ENCODE data around the gene ASB16. TPM values are rescaled to one million over a fixed set of nuclear protein-coding genes. Genes with fewer than 3 reads are reported as not detected.

The ASB16 gene
- total and polyA plus RNA-seq, 9 of the 15 experiments (the other 6 are each of a cell fraction or from before 2014, with no cell fraction given): 0.03 to 0.07 TPM; not detected in 7

DNA sequence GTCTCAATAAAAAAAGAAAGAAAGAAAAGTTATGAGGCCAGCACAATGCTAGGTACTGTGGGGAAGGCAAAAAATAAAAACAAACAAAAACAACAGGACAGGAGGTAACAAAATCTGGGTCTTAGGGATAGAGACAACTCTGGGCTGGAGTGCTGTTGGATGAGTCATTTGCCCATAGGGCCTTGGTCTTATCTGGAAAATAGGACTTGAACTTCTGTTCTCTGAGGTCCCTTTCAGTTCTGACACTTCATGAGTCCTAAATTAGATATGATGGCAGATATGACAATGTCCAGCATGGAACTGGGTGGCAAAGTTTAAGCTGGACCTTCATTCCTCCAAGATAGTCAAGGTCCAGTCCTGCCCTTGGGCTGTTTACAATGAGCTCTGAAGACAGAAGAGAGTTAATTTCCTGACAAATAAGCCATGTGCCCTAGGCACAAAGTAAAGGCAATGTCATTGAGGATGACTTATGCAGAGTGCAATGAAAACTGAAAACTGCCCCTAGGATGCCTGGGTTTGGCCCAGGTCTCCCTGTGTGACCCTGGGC, 38.2 kb upstream of the ASB16 start (continued):
- TF ChIP-seq, protein P1, sequence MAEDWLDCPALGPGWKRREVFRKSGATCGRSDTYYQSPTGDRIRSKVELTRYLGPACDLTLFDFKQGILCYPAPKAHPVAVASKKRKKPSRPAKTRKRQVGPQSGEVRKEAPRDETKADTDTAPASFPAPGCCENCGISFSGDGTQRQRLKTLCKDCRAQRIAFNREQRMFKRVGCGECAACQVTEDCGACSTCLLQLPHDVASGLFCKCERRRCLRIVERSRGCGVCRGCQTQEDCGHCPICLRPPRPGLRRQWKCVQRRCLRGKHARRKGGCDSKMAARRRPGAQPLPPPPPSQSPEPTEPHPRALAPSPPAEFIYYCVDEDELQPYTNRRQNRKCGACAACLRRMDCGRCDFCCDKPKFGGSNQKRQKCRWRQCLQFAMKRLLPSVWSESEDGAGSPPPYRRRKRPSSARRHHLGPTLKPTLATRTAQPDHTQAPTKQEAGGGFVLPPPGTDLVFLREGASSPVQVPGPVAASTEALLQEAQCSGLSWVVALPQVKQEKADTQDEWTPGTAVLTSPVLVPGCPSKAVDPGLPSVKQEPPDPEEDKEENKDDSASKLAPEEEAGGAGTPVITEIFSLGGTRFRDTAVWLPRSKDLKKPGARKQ (CRISPR knock-in tag; IDR thresholded peaks at IDR 0.05): no peak
- TF ChIP-seq NR2C2 (CRISPR knock-in tag; IDR thresholded peaks at IDR 0.05) (no peak), NR2C2 (tag; IDR thresholded peaks at IDR 0.05) (peak; percentile 45; the same call in 1 of the 2 replicates), ARNT (IDR thresholded peaks at IDR 0.05) (no peak; a peak in 1 of 4 replicates), NR3C1 (CRISPR knock-in tag; IDR thresholded peaks at IDR 0.05) (no peak), HOXB6 (CRISPR knock-in tag; IDR thresholded peaks at IDR 0.05; ENCODE audit: borderline replicate concordance) (no peak), HIVEP1 (CRISPR knock-in tag; IDR thresholded peaks at IDR 0.05) (no peak), BCL6 (CRISPR knock-in tag; IDR thresholded peaks at IDR 0.05) (no peak), ZNF444 (CRISPR knock-in tag; IDR thresholded peaks at IDR 0.05) (no peak), TRIM24 (IDR thresholded peaks at IDR 0.05) (no peak), SREBF2 (CRISPR knock-in tag; IDR thresholded peaks at IDR 0.05) (no peak), SMAD2 (IDR thresholded peaks at IDR 0.05; ENCODE audit: low read depth, low read length) (no peak), NCOR1 (IDR thresholded peaks at IDR 0.05) (0 out of 2 replicates have a peak, but pooled peaks have one; percentile 12), HNRNPK (IDR thresholded peaks at IDR 0.05; ENCODE audit: low read depth, low read length, poor library complexity, severe bottlenecking) (no peak), ZC3H11A (IDR thresholded peaks at IDR 0.05; ENCODE audit: low read depth, low read length) (no peak), KDM2B (CRISPR knock-in tag; IDR thresholded peaks at IDR 0.05) (no peak), BACH1 (tag; IDR thresholded peaks at IDR 0.05) (no peak), MEIS2 (IDR thresholded peaks at IDR 0.05; ENCODE audit: partially characterized antibody) (peak; percentile 83)
- TF ChIP-seq, protein P2, sequence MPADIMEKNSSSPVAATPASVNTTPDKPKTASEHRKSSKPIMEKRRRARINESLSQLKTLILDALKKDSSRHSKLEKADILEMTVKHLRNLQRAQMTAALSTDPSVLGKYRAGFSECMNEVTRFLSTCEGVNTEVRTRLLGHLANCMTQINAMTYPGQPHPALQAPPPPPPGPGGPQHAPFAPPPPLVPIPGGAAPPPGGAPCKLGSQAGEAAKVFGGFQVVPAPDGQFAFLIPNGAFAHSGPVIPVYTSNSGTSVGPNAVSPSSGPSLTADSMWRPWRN (IDR thresholded peaks at IDR 0.05; ENCODE audit: low read depth): no peak
- TF ChIP-seq, protein P3, sequence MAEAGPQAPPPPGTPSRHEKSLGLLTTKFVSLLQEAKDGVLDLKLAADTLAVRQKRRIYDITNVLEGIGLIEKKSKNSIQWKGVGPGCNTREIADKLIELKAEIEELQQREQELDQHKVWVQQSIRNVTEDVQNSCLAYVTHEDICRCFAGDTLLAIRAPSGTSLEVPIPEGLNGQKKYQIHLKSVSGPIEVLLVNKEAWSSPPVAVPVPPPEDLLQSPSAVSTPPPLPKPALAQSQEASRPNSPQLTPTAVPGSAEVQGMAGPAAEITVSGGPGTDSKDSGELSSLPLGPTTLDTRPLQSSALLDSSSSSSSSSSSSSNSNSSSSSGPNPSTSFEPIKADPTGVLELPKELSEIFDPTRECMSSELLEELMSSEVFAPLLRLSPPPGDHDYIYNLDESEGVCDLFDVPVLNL (CRISPR knock-in tag; IDR thresholded peaks at IDR 0.05; ENCODE audit: low read depth): no peak
- TF ChIP-seq, protein P4, sequence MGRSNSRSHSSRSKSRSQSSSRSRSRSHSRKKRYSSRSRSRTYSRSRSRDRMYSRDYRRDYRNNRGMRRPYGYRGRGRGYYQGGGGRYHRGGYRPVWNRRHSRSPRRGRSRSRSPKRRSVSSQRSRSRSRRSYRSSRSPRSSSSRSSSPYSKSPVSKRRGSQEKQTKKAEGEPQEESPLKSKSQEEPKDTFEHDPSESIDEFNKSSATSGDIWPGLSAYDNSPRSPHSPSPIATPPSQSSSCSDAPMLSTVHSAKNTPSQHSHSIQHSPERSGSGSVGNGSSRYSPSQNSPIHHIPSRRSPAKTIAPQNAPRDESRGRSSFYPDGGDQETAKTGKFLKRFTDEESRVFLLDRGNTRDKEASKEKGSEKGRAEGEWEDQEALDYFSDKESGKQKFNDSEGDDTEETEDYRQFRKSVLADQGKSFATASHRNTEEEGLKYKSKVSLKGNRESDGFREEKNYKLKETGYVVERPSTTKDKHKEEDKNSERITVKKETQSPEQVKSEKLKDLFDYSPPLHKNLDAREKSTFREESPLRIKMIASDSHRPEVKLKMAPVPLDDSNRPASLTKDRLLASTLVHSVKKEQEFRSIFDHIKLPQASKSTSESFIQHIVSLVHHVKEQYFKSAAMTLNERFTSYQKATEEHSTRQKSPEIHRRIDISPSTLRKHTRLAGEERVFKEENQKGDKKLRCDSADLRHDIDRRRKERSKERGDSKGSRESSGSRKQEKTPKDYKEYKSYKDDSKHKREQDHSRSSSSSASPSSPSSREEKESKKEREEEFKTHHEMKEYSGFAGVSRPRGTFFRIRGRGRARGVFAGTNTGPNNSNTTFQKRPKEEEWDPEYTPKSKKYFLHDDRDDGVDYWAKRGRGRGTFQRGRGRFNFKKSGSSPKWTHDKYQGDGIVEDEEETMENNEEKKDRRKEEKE (IDR thresholded peaks at IDR 0.05; ENCODE audit: borderline replicate concordance in 1 of 2, control insufficient read depth in 1 of 2, low read depth in 2 of 2, low read length in 1 of 2): no peak
- TF ChIP-seq, protein P5, sequence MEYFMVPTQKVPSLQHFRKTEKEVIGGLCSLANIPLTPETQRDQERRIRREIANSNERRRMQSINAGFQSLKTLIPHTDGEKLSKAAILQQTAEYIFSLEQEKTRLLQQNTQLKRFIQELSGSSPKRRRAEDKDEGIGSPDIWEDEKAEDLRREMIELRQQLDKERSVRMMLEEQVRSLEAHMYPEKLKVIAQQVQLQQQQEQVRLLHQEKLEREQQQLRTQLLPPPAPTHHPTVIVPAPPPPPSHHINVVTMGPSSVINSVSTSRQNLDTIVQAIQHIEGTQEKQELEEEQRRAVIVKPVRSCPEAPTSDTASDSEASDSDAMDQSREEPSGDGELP (CRISPR knock-in tag; IDR thresholded peaks at IDR 0.05; ENCODE audit: borderline replicate concordance): no peak
